Neuronal stem cell (in vitro differentiated cells): ENCODE data around the gene MTARC1.

Experiments used
- DNase-seq: peaks from one replicate; pipeline ENCODE4 v3.0.0-alpha.2; 2013; ENCODE audit warnings: low spot score
- H2AFZ ChIP-seq: one replicate; pipeline ENCODE4 v1.6.1; 2013; ENCODE audit warnings: mild to moderate bottlenecking, low read length, inconsistent platforms
- H2AK5ac ChIP-seq: 2 replicates; pipeline ENCODE4 v1.6.1; 2013; ENCODE audit warnings: low read depth, mild to moderate bottlenecking, inconsistent platforms, low read length, moderate library complexity, mixed read lengths
- H2BK120ac ChIP-seq: 2 replicates; pipeline ENCODE4 v1.6.1; 2013; ENCODE audit warnings: low read depth, mild to moderate bottlenecking, inconsistent platforms, low read length, moderate library complexity, mixed read lengths
- H2BK12ac ChIP-seq: one replicate; pipeline ENCODE4 v1.6.1; 2013; ENCODE audit warnings: low read length, inconsistent platforms
- H2BK15ac ChIP-seq: 2 replicates; pipeline ENCODE4 v1.6.1; 2013; ENCODE audit warnings: mild to moderate bottlenecking, low read length, inconsistent platforms, mixed read lengths
- H2BK5ac ChIP-seq: one replicate; pipeline ENCODE4 v1.6.1; 2013; ENCODE audit warnings: inconsistent platforms, mild to moderate bottlenecking, low read length, moderate library complexity
- H3K14ac ChIP-seq: one replicate; pipeline ENCODE4 v1.6.1; 2013; ENCODE audit warnings: low read length, inconsistent platforms
- H3K18ac ChIP-seq: 2 replicates; pipeline ENCODE4 v1.6.1; 2013; ENCODE audit warnings: low read length, inconsistent platforms
- H3K23ac ChIP-seq: 2 replicates; pipeline ENCODE4 v1.6.1; 2013; ENCODE audit warnings: low read depth, mild to moderate bottlenecking, mixed read lengths, low read length, inconsistent platforms; ENCODE audit not compliant: poor library complexity
- H3K27ac ChIP-seq: replicated peaks from 3 replicates; pipeline ENCODE4 v1.5.1; 2013; ENCODE audit warnings: low read length, inconsistent platforms
- H3K27me3 ChIP-seq, 3 experiments: 2 replicates each; pipeline ENCODE4 v1.6.1; 2013; ENCODE audit warnings: low read length in 3 of 3, mild to moderate bottlenecking in 2 of 3, inconsistent platforms in 1 of 3, low read depth in 1 of 3, mixed read lengths in 1 of 3, moderate library complexity in 1 of 3; ENCODE audit not compliant: control insufficient read depth in 3 of 3, insufficient read depth in 3 of 3
- H3K36me3 ChIP-seq, 2 donors: replicated peaks in 1 of 2; 2 replicates each; pipeline ENCODE4 v1.6.1; 2013; ENCODE audit warnings: low read length in 2 of 2; ENCODE audit not compliant: control insufficient read depth in 2 of 2, insufficient read depth in 2 of 2
- H3K4ac ChIP-seq: 2 replicates; pipeline ENCODE4 v1.6.1; 2013; ENCODE audit warnings: inconsistent platforms, mild to moderate bottlenecking, low read length, moderate library complexity
- H3K4me1 ChIP-seq, 2 donors: 1 replicate in 1 of 2; 2 replicates in 1 of 2; pipeline ENCODE4 v1.6.1; 2013; ENCODE audit warnings: low read length in 2 of 2, low read depth in 1 of 2; ENCODE audit not compliant: control insufficient read depth in 2 of 2, insufficient read depth in 1 of 2
- H3K4me2 ChIP-seq: one replicate; pipeline ENCODE4 v1.6.1; 2013; ENCODE audit warnings: mild to moderate bottlenecking, low read length, inconsistent platforms; ENCODE audit not compliant: insufficient read depth, poor library complexity, severe bottlenecking
- H3K4me3 ChIP-seq, 2 donors: 2 replicates each; pipeline ENCODE4 v1.5.1; 2013; ENCODE audit warnings: low read length in 2 of 2, mild to moderate bottlenecking in 2 of 2, inconsistent platforms in 1 of 2, moderate library complexity in 1 of 2
- H3K79me1 ChIP-seq: one replicate; pipeline ENCODE4 v1.6.1; 2013; ENCODE audit warnings: low read depth, mild to moderate bottlenecking, inconsistent platforms, low read length, moderate library complexity
- H3K9ac ChIP-seq: one replicate; pipeline ENCODE4 v1.6.1; 2013; ENCODE audit warnings: mild to moderate bottlenecking, low read depth, low read length, inconsistent platforms; ENCODE audit not compliant: poor library complexity
- H3K9me3 ChIP-seq, 2 donors: replicated peaks in 1 of 2; 2 replicates each; pipeline versions ENCODE3 to v1.6.1; 2013; ENCODE audit warnings: low read length in 2 of 2, mild to moderate bottlenecking in 2 of 2, inconsistent platforms in 1 of 2, low read depth in 1 of 2, mixed read lengths in 1 of 2, moderate library complexity in 1 of 2; ENCODE audit not compliant: control insufficient read depth in 2 of 2, insufficient read depth in 1 of 2
- H4K8ac ChIP-seq: one replicate; pipeline ENCODE4 v1.6.1; 2013; ENCODE audit warnings: low read depth, mild to moderate bottlenecking, inconsistent platforms, low read length, moderate library complexity
- H4K91ac ChIP-seq: one replicate; pipeline ENCODE4 v1.6.1; 2013; ENCODE audit warnings: low read length, low read depth, mild to moderate bottlenecking, inconsistent platforms; ENCODE audit not compliant: poor library complexity
- WGBS, 2 donors: extraction: QIAGEN DNeasy Blood & Tissue Kit; methylation state at CpG; one replicate each; pipeline ENCODE4 v1.1.7; 2013; ENCODE audit warnings: missing lambda C conversion rate in 2 of 2, mixed read lengths in 1 of 2; ENCODE audit not compliant: insufficient read length in 2 of 2, insufficient replicate concordance in 1 of 2; ENCODE audit errors: extremely low coverage in 2 of 2; 5-methylcytosine and 5-hydroxymethylcytosine counted together

MTARC1 gene

GRCh38 chr1:220811695-220812094, 25.0 kb downstream of the MTARC1 start:
- H3K18ac ChIP-seq = no peak overlapping the region
- no CpG with 5 or more reads among the region's 5 CpGs for WGBS, 2 donors

GRCh38 chr1:220812308-220812707, 25.6 kb downstream of the MTARC1 start:
- no CpG with 5 or more reads among the region's 6 CpGs for WGBS, 2 donors
- Histone ChIP-seq H3K4me2 (no peak overlapping the region), H3K4ac (no peak overlapping the region), H3K9me3 (no peaks in the 10 kb centered on the region), H3K4me1 (no peaks in the 10 kb centered on the region), H3K14ac (no peak overlapping the region), H2BK15ac (no peak overlapping the region), H3K36me3 (peaks cover 0 to 2% of the 10 kb centered on the region in 2 donors), H4K8ac (no peak overlapping the region), H3K27ac (no peak overlapping the region), H2BK12ac (no peak overlapping the region), H2AFZ (no peak overlapping the region), H2BK120ac (no peak overlapping the region), H3K23ac (no peak overlapping the region), H3K4me3 (no peak overlapping the region), H3K9ac (peak overlapping the region; percentile 17), H2BK5ac (peak overlapping the region; percentile 14), H3K18ac (no peak overlapping the region), H3K27me3 (no peaks in the 10 kb centered on the region), H2AK5ac (no peak overlapping the region), H3K79me1 (no peaks in the 10 kb centered on the region), H4K91ac (no peak overlapping the region)
- no peak for DNase-seq

More at GRCh38 chr1:220811695-220812094, 25.0 kb downstream of the MTARC1 start:
- Histone ChIP-seq H3K4ac (no peak overlapping the region), H3K4me3 (no peak overlapping the region), H3K27me3 (no peaks in the 10 kb centered on the region), H2BK5ac (peak overlapping the region; percentile 14), H3K23ac (no peak overlapping the region), H2BK120ac (no peak overlapping the region), H2AFZ (no peak overlapping the region), H3K14ac (no peak overlapping the region), H4K8ac (no peak overlapping the region), H3K4me2 (no peak overlapping the region), H3K36me3 (peaks cover 0 to 2% of the 10 kb centered on the region in 2 donors), H3K9me3 (no peaks in the 10 kb centered on the region), H3K9ac (peak overlapping the region; percentile 17), H3K27ac (no peak overlapping the region), H4K91ac (no peak overlapping the region), H2BK15ac (no peak overlapping the region), H3K79me1 (no peaks in the 10 kb centered on the region), H2BK12ac (no peak overlapping the region), H2AK5ac (no peak overlapping the region), H3K4me1 (no peaks in the 10 kb centered on the region)
- DNase-seq = no peak

GRCh38 chr1:220813013-220813412, 26.3 kb downstream of the MTARC1 start:
- Histone ChIP-seq H3K4ac (no peak overlapping the region), H3K79me1 (no peaks in the 10 kb centered on the region), H4K8ac (no peak overlapping the region), H3K23ac (no peak overlapping the region), H2BK5ac (no peak overlapping the region), H3K4me3 (no peak overlapping the region), H3K18ac (no peak overlapping the region), H2AFZ (no peak overlapping the region), H2BK12ac (no peak overlapping the region), H3K14ac (no peak overlapping the region), H3K4me1 (no peaks in the 10 kb centered on the region), H3K4me2 (no peak overlapping the region), H2AK5ac (no peak overlapping the region), H3K36me3 (peaks cover 0 to 2% of the 10 kb centered on the region in 2 donors), H3K9me3 (no peaks in the 10 kb centered on the region), H2BK120ac (no peak overlapping the region), H3K9ac (no peak overlapping the region), H3K27me3 (no peaks in the 10 kb centered on the region), H3K27ac (no peak overlapping the region), H2BK15ac (no peak overlapping the region), H4K91ac (no peak overlapping the region)
- no peak for DNase-seq
- no CpG with 5 or more reads among the region's 12 CpGs for WGBS, 2 donors

GRCh38 chr1:220815409-220815808, 28.7 kb downstream of the MTARC1 start:
- no CpG with 5 or more reads among the region's 2 CpGs for WGBS, 2 donors
- no peak for DNase-seq
- no peaks in the 10 kb centered on the region for H3K9me3 ChIP-seq
- no peaks in the 10 kb centered on the region for H3K4me1 ChIP-seq
- H3K36me3 ChIP-seq = peaks cover 0 to 2% of the 10 kb centered on the region in 2 donors
- no peak overlapping the region for H3K23ac ChIP-seq
- H3K14ac ChIP-seq = no peak overlapping the region
- H2BK15ac ChIP-seq = no peak overlapping the region
- H2BK5ac ChIP-seq = no peak overlapping the region
- no peak overlapping the region for H3K4me2 ChIP-seq
- no peak overlapping the region for H2AK5ac ChIP-seq
- H4K8ac ChIP-seq = no peak overlapping the region
- no peak overlapping the region for H3K9ac ChIP-seq
- H2BK12ac ChIP-seq = no peak overlapping the region
- no peak overlapping the region for H3K18ac ChIP-seq
- no peaks in the 10 kb centered on the region for H3K27me3 ChIP-seq
- no peak overlapping the region for H2AFZ ChIP-seq
- H3K4me3 ChIP-seq = no peak overlapping the region
- no peak overlapping the region for H2BK120ac ChIP-seq
- no peaks in the 10 kb centered on the region for H3K79me1 ChIP-seq
- no peak overlapping the region for H3K4ac ChIP-seq
- no peak overlapping the region for H3K27ac ChIP-seq
- H4K91ac ChIP-seq = no peak overlapping the region
